ENCODE results near the gene APOE.
"Not testable (repeated sequence)": the region's sequence is repeated elsewhere in the genome, so short reads cannot be mapped to it uniquely, and the experiment has no call there.

Gene APOE

GRCh38 chr19:44900328-44901244 is 5.0 kb upstream of the APOE start:
- no peak overlapping the region for H3K4me3 ChIP-seq (ENCODE audit: low read length)
- no peak overlapping the region for H3K4me2 ChIP-seq (ENCODE audit: low read length)
- no peak overlapping the region for H3K9ac ChIP-seq (ENCODE audit: low read depth, low read length)
- H3K27me3 ChIP-seq (ENCODE audit: control insufficient read depth, insufficient read depth, low read length): peaks cover 12% of the 10 kb centered on the region
- peaks cover under 1% of the 10 kb centered on the region for H3K4me1 ChIP-seq (ENCODE audit: control insufficient read depth, insufficient read depth, low read length)
- H3K9me3 ChIP-seq (replicated peaks; ENCODE audit: low read length): no peaks in the 10 kb centered on the region
- peaks cover 50% of the 10 kb centered on the region for H3K36me3 ChIP-seq (ENCODE audit: insufficient read depth, low read length)

- Histone ChIP-seq H3K9ac (ENCODE audit: low read depth, low read length) (no peak overlapping the region), H3K4me1 (ENCODE audit: control insufficient read depth, insufficient read depth, low read length) (peaks cover 5% of the 10 kb centered on the region), H3K4me3 (ENCODE audit: low read length) (no peak overlapping the region), H3K36me3 (ENCODE audit: insufficient read depth, low read length) (peaks cover 28% of the 10 kb centered on the region), H3K9me3 (replicated peaks; ENCODE audit: low read length) (no peaks in the 10 kb centered on the region), H3K4me2 (ENCODE audit: low read length) (no peak overlapping the region), H3K27me3 (ENCODE audit: control insufficient read depth, insufficient read depth, low read length) (peaks cover 23% of the 10 kb centered on the region)
Measured at GRCh38 chr19:44903216-44903601, 2.4 kb upstream of the APOE start.

GRCh38 chr19:44903602-44904425 is 1.8 kb upstream of the APOE start:
- H3K4me2 ChIP-seq (ENCODE audit: low read length): no peak overlapping the region
- H3K9ac ChIP-seq (ENCODE audit: low read depth, low read length): no peak overlapping the region
- peaks cover 5% of the 10 kb centered on the region for H3K4me1 ChIP-seq (ENCODE audit: control insufficient read depth, insufficient read depth, low read length)
- H3K4me3 ChIP-seq (ENCODE audit: low read length): no peak overlapping the region
- no peaks in the 10 kb centered on the region for H3K9me3 ChIP-seq (replicated peaks; ENCODE audit: low read length)
- peaks cover 27% of the 10 kb centered on the region for H3K36me3 ChIP-seq (ENCODE audit: insufficient read depth, low read length)
- H3K27me3 ChIP-seq (ENCODE audit: control insufficient read depth, insufficient read depth, low read length): peaks cover 23% of the 10 kb centered on the region

GRCh38 chr19:44904426-44904994 is 1.1 kb upstream of the APOE start:
- H3K4me3 ChIP-seq (ENCODE audit: low read length): no peak overlapping the region
- no peaks in the 10 kb centered on the region for H3K9me3 ChIP-seq (replicated peaks; ENCODE audit: low read length)
- H3K4me2 ChIP-seq (ENCODE audit: low read length): no peak overlapping the region
- no peak overlapping the region for H3K9ac ChIP-seq (ENCODE audit: low read depth, low read length)
- H3K27me3 ChIP-seq (ENCODE audit: control insufficient read depth, insufficient read depth, low read length): peaks cover 23% of the 10 kb centered on the region
- peaks cover 24% of the 10 kb centered on the region for H3K36me3 ChIP-seq (ENCODE audit: insufficient read depth, low read length)
- H3K4me1 ChIP-seq (ENCODE audit: control insufficient read depth, insufficient read depth, low read length): peaks cover 5% of the 10 kb centered on the region

GRCh38 chr19:44907613-44908012 is 2.0 kb downstream of the APOE start:
- Histone ChIP-seq H3K27me3 (ENCODE audit: control insufficient read depth, insufficient read depth, low read length) (peaks cover 25% of the 10 kb centered on the region), H3K36me3 (ENCODE audit: insufficient read depth, low read length) (peaks cover 3% of the 10 kb centered on the region), H3K9ac (ENCODE audit: low read depth, low read length) (no peak overlapping the region), H3K9me3 (replicated peaks; ENCODE audit: low read length) (no peaks in the 10 kb centered on the region), H3K4me2 (ENCODE audit: low read length) (no peak overlapping the region), H3K4me3 (ENCODE audit: low read length) (no peak overlapping the region), H3K4me1 (ENCODE audit: control insufficient read depth, insufficient read depth, low read length) (peaks cover 13% of the 10 kb centered on the region)

GRCh38 chr19:44908074-44908835 is 2.7 kb downstream of the APOE start:
- Histone ChIP-seq H3K9me3 (replicated peaks; ENCODE audit: low read length) (no peaks in the 10 kb centered on the region), H3K4me2 (ENCODE audit: low read length) (no peak overlapping the region), H3K4me1 (ENCODE audit: control insufficient read depth, insufficient read depth, low read length) (peaks cover 19% of the 10 kb centered on the region), H3K4me3 (ENCODE audit: low read length) (no peak overlapping the region), H3K27me3 (ENCODE audit: control insufficient read depth, insufficient read depth, low read length) (peaks cover 26% of the 10 kb centered on the region), H3K9ac (ENCODE audit: low read depth, low read length) (no peak overlapping the region), H3K36me3 (ENCODE audit: insufficient read depth, low read length) (no peaks in the 10 kb centered on the region)

- Histone ChIP-seq H3K4me2 (ENCODE audit: low read length) (no peak overlapping the region), H3K4me3 (ENCODE audit: low read length) (no peak overlapping the region), H3K27me3 (ENCODE audit: control insufficient read depth, insufficient read depth, low read length) (peaks cover 26% of the 10 kb centered on the region), H3K36me3 (ENCODE audit: insufficient read depth, low read length) (no peaks in the 10 kb centered on the region), H3K9ac (ENCODE audit: low read depth, low read length) (no peak overlapping the region), H3K9me3 (replicated peaks; ENCODE audit: low read length) (no peaks in the 10 kb centered on the region), H3K4me1 (ENCODE audit: control insufficient read depth, insufficient read depth, low read length) (peaks cover 19% of the 10 kb centered on the region)
Measured at GRCh38 chr19:44908836-44909261, 3.3 kb downstream of the APOE start.

GRCh38 chr19:44909775-44910174 is 4.2 kb downstream of the APOE start:
- Histone ChIP-seq H3K9ac (ENCODE audit: low read depth, low read length) (no peak overlapping the region), H3K4me3 (ENCODE audit: low read length) (no peak overlapping the region), H3K9me3 (replicated peaks; ENCODE audit: low read length) (no peaks in the 10 kb centered on the region), H3K27me3 (ENCODE audit: control insufficient read depth, insufficient read depth, low read length) (peaks cover 24% of the 10 kb centered on the region), H3K36me3 (ENCODE audit: insufficient read depth, low read length) (no peaks in the 10 kb centered on the region), H3K4me1 (ENCODE audit: control insufficient read depth, insufficient read depth, low read length) (peaks cover 26% of the 10 kb centered on the region), H3K4me2 (ENCODE audit: low read length) (no peak overlapping the region)

- peaks cover 22% of the 10 kb centered on the region for H3K4me1 ChIP-seq (ENCODE audit: control insufficient read depth, insufficient read depth, low read length)
- not testable (repeated sequence) for H3K27me3 ChIP-seq (ENCODE audit: control insufficient read depth, insufficient read depth, low read length); H3K4me3 ChIP-seq (ENCODE audit: low read length); H3K4me2 ChIP-seq (ENCODE audit: low read length); H3K9ac ChIP-seq (ENCODE audit: low read depth, low read length); H3K36me3 ChIP-seq (ENCODE audit: insufficient read depth, low read length); H3K9me3 ChIP-seq (replicated peaks; ENCODE audit: low read length)
Measured at GRCh38 chr19:44911896-44912295, 6.3 kb downstream of the APOE start.

GRCh38 chr19:44912854-44913253 is 7.3 kb downstream of the APOE start:
- Histone ChIP-seq H3K36me3 (ENCODE audit: insufficient read depth, low read length) (no peaks in the 10 kb centered on the region), H3K27me3 (ENCODE audit: control insufficient read depth, insufficient read depth, low read length) (peaks cover 6% of the 10 kb centered on the region), H3K4me1 (ENCODE audit: control insufficient read depth, insufficient read depth, low read length) (peaks cover 22% of the 10 kb centered on the region), H3K4me3 (ENCODE audit: low read length) (no peak overlapping the region), H3K9me3 (replicated peaks; ENCODE audit: low read length) (no peaks in the 10 kb centered on the region), H3K4me2 (ENCODE audit: low read length) (no peak overlapping the region), H3K9ac (ENCODE audit: low read depth, low read length) (no peak overlapping the region)
